GM12864 (cell line): Measurements from ENCODE around the gene NHLRC2.
"Not testable (repeated sequence)": the region's sequence is repeated elsewhere in the genome, so short reads cannot be mapped to it uniquely, and the experiment has no call there.

Experiments used
- DNase-seq: peaks from one replicate; pipeline ENCODE4 v3.0.0-alpha.2; 2011; ENCODE audit warnings: low read depth
- H3K4me3 ChIP-seq: 2 replicates; pipeline ENCODE4 v1.5.1; 2011; ENCODE audit warnings: mild to moderate bottlenecking, low read depth, low read length, control low read depth
- TF ChIP-seq, protein P1 (sequence below): IDR thresholded peaks from 2 replicates; pipeline ENCODE4 v1.5.1; 2011; ENCODE audit warnings: low read depth, mild to moderate bottlenecking, moderate library complexity, low read length, control low read depth, inconsistent platforms; ENCODE audit errors: missing control alignments

NHLRC2 gene

DNA sequence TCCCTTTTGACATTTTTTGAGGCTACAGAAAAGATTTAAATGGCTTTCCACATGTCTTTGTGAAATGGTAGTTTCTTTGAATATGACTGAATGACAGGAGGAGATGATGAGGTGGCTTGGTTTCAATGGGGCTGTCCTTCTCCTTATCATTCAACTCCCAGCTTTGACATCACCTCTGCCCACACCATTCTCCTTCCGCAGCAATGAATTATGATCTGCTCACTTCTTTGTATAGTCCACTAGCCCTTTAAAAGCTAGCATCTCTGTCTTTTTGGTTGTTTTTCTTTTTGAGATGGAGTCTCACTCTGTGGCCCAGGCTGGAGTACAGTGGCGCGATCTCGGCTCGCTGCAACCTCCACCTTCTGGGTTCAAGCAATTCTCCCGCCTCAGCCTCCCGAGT, 32.3 kb upstream of the NHLRC2 start:
- no peak for DNase-seq
- TF ChIP-seq, protein P1, sequence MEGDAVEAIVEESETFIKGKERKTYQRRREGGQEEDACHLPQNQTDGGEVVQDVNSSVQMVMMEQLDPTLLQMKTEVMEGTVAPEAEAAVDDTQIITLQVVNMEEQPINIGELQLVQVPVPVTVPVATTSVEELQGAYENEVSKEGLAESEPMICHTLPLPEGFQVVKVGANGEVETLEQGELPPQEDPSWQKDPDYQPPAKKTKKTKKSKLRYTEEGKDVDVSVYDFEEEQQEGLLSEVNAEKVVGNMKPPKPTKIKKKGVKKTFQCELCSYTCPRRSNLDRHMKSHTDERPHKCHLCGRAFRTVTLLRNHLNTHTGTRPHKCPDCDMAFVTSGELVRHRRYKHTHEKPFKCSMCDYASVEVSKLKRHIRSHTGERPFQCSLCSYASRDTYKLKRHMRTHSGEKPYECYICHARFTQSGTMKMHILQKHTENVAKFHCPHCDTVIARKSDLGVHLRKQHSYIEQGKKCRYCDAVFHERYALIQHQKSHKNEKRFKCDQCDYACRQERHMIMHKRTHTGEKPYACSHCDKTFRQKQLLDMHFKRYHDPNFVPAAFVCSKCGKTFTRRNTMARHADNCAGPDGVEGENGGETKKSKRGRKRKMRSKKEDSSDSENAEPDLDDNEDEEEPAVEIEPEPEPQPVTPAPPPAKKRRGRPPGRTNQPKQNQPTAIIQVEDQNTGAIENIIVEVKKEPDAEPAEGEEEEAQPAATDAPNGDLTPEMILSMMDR, result no peak
- H3K4me3 ChIP-seq, result no peak overlapping the region

DNA sequence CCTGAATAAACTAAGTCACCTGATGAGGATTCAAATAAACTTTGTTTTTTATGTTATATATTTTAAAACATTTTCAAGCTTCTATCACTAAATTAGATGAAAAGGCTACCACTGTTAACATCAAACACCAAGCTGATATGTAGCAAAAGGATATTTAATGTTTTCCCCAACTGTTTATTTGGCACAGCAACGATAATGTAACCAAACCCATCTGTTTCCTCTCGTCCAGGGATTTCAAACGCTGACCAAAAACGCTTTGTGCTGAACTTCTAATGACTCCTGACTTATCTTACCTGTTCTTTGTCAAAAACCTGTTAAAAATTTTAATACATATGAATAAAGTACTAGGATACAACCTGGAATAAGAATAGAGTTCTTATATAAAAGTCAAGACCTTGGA, 31.1 kb upstream of the NHLRC2 start:
- no peak for DNase-seq
- TF ChIP-seq, protein P1, result no peak
- H3K4me3 ChIP-seq, result no peak overlapping the region

DNA sequence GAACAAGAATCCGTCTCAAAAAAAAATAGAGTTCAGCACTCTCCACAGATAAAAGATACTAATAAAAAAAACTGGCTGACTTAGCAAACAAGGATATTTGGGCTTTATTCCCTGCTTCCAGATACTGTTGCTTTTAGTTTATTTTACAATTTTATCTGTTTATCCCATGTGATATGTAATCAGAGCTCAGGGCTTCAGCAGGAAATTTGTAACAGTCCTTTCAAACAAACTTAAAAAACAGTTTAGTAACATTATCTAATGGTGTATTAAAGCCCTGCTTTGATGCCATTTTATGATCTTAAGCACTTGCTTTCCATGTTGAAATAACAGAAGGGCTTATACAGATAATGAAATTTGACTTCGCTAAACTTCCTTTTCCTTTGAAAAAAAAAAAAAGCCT, 28.7 kb upstream of the NHLRC2 start:
- no peak for DNase-seq

GRCh38 chr10:113828567-113828966, 25.9 kb upstream of the NHLRC2 start:
- not testable (repeated sequence) for DNase-seq, H3K4me3 ChIP-seq

More for the DNA sequence above, 28.7 kb upstream of the NHLRC2 start:
- no peak overlapping the region for H3K4me3 ChIP-seq
- TF ChIP-seq, protein P1, result no peak

GRCh38 chr10:113842171-113842570, 12.3 kb upstream of the NHLRC2 start:
- DNase-seq, result no peak
- TF ChIP-seq, protein P1, result no peak

DNA sequence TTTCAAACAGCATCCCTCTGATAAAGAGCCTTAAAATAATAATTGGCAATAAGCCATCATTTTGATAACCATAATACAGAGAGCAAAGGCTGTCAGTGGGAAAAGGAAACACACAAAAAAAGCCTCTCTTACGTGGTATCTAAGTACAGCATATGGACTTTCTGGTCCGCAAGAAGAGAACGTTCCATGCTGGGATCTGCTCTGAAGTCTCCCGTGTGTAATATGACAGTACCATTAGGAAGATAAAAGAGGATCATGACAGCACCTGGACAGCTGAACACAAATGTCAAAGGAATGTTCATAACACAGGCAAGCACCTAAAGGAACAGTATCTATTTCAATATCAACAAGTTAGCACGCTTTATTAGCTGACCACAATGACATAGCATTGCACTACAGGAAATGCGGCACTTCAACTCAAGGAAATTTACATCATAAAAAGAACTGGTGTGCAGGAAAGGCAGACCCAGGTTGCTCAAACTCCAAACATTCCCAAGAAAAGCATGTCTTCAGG, 10.4 kb upstream of the NHLRC2 start:
- no peak overlapping the region for H3K4me3 ChIP-seq
- TF ChIP-seq, protein P1, result no peak
- no peak for DNase-seq

More at GRCh38 chr10:113842171-113842570, 12.3 kb upstream of the NHLRC2 start:
- no peak overlapping the region for H3K4me3 ChIP-seq

DNA sequence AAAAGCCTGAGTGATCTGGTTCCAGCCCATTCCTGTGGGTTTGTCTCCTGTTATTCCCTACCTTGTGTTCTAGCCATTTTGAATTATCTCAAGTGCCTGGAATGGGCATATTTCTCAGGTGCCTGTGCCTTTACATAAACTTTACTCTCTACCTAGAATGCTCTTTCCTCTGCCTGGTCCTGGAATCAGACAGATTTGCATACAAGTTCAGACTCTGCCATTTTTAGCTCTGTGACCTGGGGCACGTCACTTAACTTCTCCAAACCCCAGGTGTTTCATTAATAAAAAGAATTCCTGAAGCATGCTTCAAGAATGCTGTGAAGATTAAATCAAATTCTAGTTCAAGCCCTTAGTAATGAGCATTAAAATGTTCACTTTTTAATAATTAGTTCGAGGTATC, 8.4 kb upstream of the NHLRC2 start:
- DNase-seq, result no peak
- TF ChIP-seq, protein P1, result no peak
- no peak overlapping the region for H3K4me3 ChIP-seq
